SW 1271 (cell line): ENCODE data around the gene OR5H1.
"Not testable (repeated sequence)": the region's sequence is repeated elsewhere in the genome, so short reads cannot be mapped to it uniquely, and the experiment has no call there.

Source experiments
- DNase-seq, 2 experiments: peaks; one replicate each; lab custom pipeline; 2025; lab: John Stamatoyannopoulos, UW

Gene OR5H1

GRCh38 chr3:98130421-98130820, at the start of gene OR5H1:
Gene OR5H1, plus strand, starts transcription at chr3:98130721. Its CDS starts 1,977 bp downstream, at chr3:98132698.
- no peak for DNase-seq

GRCh38 chr3:98086873-98087272, 43.6 kb upstream of the OR5H1 start, which contains the start of gene OR5AC2:
Gene OR5AC2, plus strand, starts transcription at chr3:98087173. Its CDS starts 0 bp downstream, at chr3:98087173.
- DNase-seq, result no peak

- DNase-seq, result no peak
Observed at GRCh38 chr3:98095882-98096281, 34.6 kb upstream of the OR5H1 start.

- no peak for DNase-seq
Observed at GRCh38 chr3:98099848-98100247, 30.7 kb upstream of the OR5H1 start.

- no peak for DNase-seq
Observed at GRCh38 chr3:98108162-98108561, 22.4 kb upstream of the OR5H1 start.

GRCh38 chr3:98109807-98110549, 20.5 kb upstream of the OR5H1 start:
- no peak for DNase-seq

GRCh38 chr3:98110550-98110908, 20.0 kb upstream of the OR5H1 start:
- no peak for DNase-seq

GRCh38 chr3:98114264-98114663, 16.3 kb upstream of the OR5H1 start:
- no peak for DNase-seq

GRCh38 chr3:98115717-98116116, 14.8 kb upstream of the OR5H1 start:
- DNase-seq, result no peak

- no peak for DNase-seq
Observed at GRCh38 chr3:98136631-98137030, 6.1 kb downstream of the OR5H1 start.

- DNase-seq, result not testable (repeated sequence)
Observed at GRCh38 chr3:98137826-98138557, 7.5 kb downstream of the OR5H1 start.

- no peak for DNase-seq
Observed at GRCh38 chr3:98140531-98140930, 10.0 kb downstream of the OR5H1 start.

GRCh38 chr3:98147179-98147578, 16.7 kb downstream of the OR5H1 start, which contains the start of gene OR5H14:
Gene OR5H14, plus strand, starts transcription at chr3:98147479. Its CDS starts 1,907 bp downstream, at chr3:98149386.
- no peak for DNase-seq

- no peak for DNase-seq
Observed at GRCh38 chr3:98148751-98149150, 18.2 kb downstream of the OR5H1 start.

GRCh38 chr3:98149456-98149855, 18.9 kb downstream of the OR5H1 start:
- DNase-seq, result not testable (repeated sequence)

GRCh38 chr3:98151241-98151640, 20.7 kb downstream of the OR5H1 start:
- peak in 1 of 2 experiments; percentile 4 for DNase-seq

- no peak for DNase-seq
Observed at GRCh38 chr3:98166396-98166795, 35.9 kb downstream of the OR5H1 start, which contains the start of gene OR5H15. Gene OR5H15, plus strand, starts transcription at chr3:98166696. Its CDS starts 2,004 bp downstream, at chr3:98168700.

GRCh38 chr3:98171071-98171470, 40.5 kb downstream of the OR5H1 start:
- DNase-seq, result no peak

GRCh38 chr3:98172621-98173020, 42.1 kb downstream of the OR5H1 start:
- DNase-seq, result no peak

GRCh38 chr3:98180319-98180890, 49.9 kb downstream of the OR5H1 start:
- no peak for DNase-seq

- DNase-seq, result no peak
Observed at GRCh38 chr3:98182196-98182595, 51.7 kb downstream of the OR5H1 start.

GRCh38 chr3:98185180-98185579, 54.7 kb downstream of the OR5H1 start:
- DNase-seq, result no peak
